HUES6 (cell line): ENCODE measurements around the gene FBXO11.
"Not testable (repeated sequence)": the region's sequence is repeated elsewhere in the genome, so short reads cannot be mapped to it uniquely, and the experiment has no call there.

Experiments
- H3K27ac ChIP-seq: 2 replicates; pipeline ENCODE4 v1.7.0; 2013; ENCODE audit warnings: low read depth, mild to moderate bottlenecking, low read length, inconsistent platforms
- H3K27me3 ChIP-seq: 2 replicates; pipeline ENCODE4 v1.6.1; 2013; ENCODE audit warnings: low read length; ENCODE audit not compliant: control insufficient read depth, insufficient read depth
- H3K36me3 ChIP-seq: 2 replicates; pipeline ENCODE4 v1.6.1; 2013; ENCODE audit warnings: low read length; ENCODE audit not compliant: control insufficient read depth, insufficient read depth
- H3K4me1 ChIP-seq: 2 replicates; pipeline ENCODE4 v1.6.1; 2013; ENCODE audit warnings: low read length; ENCODE audit not compliant: control insufficient read depth, insufficient read depth
- H3K4me3 ChIP-seq: 2 replicates; pipeline ENCODE4 v1.5.1; 2013; ENCODE audit warnings: low read depth, low read length
- H3K9ac ChIP-seq: one replicate; pipeline ENCODE4 v1.6.1; 2013; ENCODE audit warnings: mild to moderate bottlenecking, low read length
- H3K9me3 ChIP-seq: 2 replicates; pipeline ENCODE4 v1.6.1; 2013; ENCODE audit warnings: low read depth, low read length; ENCODE audit not compliant: control insufficient read depth, insufficient read depth

FBXO11 gene

GRCh38 chr2:47910662-47911061 is 4.4 kb upstream of the FBXO11 start:
- not testable (repeated sequence) for H3K9me3 ChIP-seq, H3K36me3 ChIP-seq, H3K9ac ChIP-seq, H3K27ac ChIP-seq, H3K4me1 ChIP-seq, H3K27me3 ChIP-seq, H3K4me3 ChIP-seq

- no peaks in the 10 kb centered on the region for H3K27me3 ChIP-seq
Measured at GRCh38 chr2:47908682-47909081, 2.4 kb upstream of the FBXO11 start.

GRCh38 chr2:47907039-47907781 is 912 bp upstream of the FBXO11 start:
- H3K4me3 ChIP-seq = peak overlapping the region; percentile 80
- H3K27ac ChIP-seq = peak overlapping the region; percentile 89
- no peaks in the 10 kb centered on the region for H3K27me3 ChIP-seq
- H3K36me3 ChIP-seq = no peaks in the 10 kb centered on the region
- H3K4me1 ChIP-seq = peaks cover 9% of the 10 kb centered on the region; the same call in 1 of the 2 replicates
- H3K9ac ChIP-seq = peak overlapping the region; percentile 84
- H3K9me3 ChIP-seq = no peaks in the 10 kb centered on the region

More at GRCh38 chr2:47908682-47909081, 2.4 kb upstream of the FBXO11 start:
- Histone ChIP-seq H3K4me3 (no peak overlapping the region), H3K36me3 (no peaks in the 10 kb centered on the region), H3K9me3 (no peaks in the 10 kb centered on the region), H3K4me1 (peaks cover 4% of the 10 kb centered on the region; the same call in 1 of the 2 replicates), H3K9ac (no peak overlapping the region), H3K27ac (no peak overlapping the region)

- H3K27me3 ChIP-seq = no peaks in the 10 kb centered on the region
- H3K4me1 ChIP-seq = peaks cover 9% of the 10 kb centered on the region; the same call in 1 of the 2 replicates
- H3K27ac ChIP-seq = peak overlapping the region; percentile 97; the same call in 1 of the 2 replicates
- peak overlapping the region; percentile 98 for H3K4me3 ChIP-seq
- no peaks in the 10 kb centered on the region for H3K36me3 ChIP-seq
- peak overlapping the region; percentile 88 for H3K9ac ChIP-seq
- no peaks in the 10 kb centered on the region for H3K9me3 ChIP-seq
Measured at GRCh38 chr2:47905386-47906156, 727 bp downstream of the FBXO11 start.

GRCh38 chr2:47903781-47904490 is 2.4 kb downstream of the FBXO11 start:
- Histone ChIP-seq H3K27me3 (no peaks in the 10 kb centered on the region), H3K27ac (peak overlapping the region; percentile 23; the same call in 1 of the 2 replicates), H3K4me1 (peaks cover 13% of the 10 kb centered on the region; the same call in 1 of the 2 replicates), H3K36me3 (no peaks in the 10 kb centered on the region), H3K9me3 (no peaks in the 10 kb centered on the region), H3K4me3 (peak overlapping the region; percentile 98), H3K9ac (peak overlapping the region; percentile 88)

- H3K27ac ChIP-seq, H3K4me3 ChIP-seq, H3K9me3 ChIP-seq, H3K9ac ChIP-seq, H3K36me3 ChIP-seq, H3K27me3 ChIP-seq: not testable (repeated sequence)
- H3K4me1 ChIP-seq = peaks cover 17% of the 10 kb centered on the region
Measured at GRCh38 chr2:47901892-47902291, 4.4 kb downstream of the FBXO11 start.

GRCh38 chr2:47900857-47901256 is 5.4 kb downstream of the FBXO11 start:
- H3K9ac ChIP-seq = no peak overlapping the region
- H3K9me3 ChIP-seq = no peaks in the 10 kb centered on the region
- no peak overlapping the region for H3K27ac ChIP-seq
- H3K27me3 ChIP-seq = no peaks in the 10 kb centered on the region
- no peaks in the 10 kb centered on the region for H3K36me3 ChIP-seq
- peaks cover 21% of the 10 kb centered on the region for H3K4me1 ChIP-seq
- no peak overlapping the region for H3K4me3 ChIP-seq

GRCh38 chr2:47899915-47900816 is 6.1 kb downstream of the FBXO11 start:
- Histone ChIP-seq H3K27me3 (no peaks in the 10 kb centered on the region), H3K9me3 (no peaks in the 10 kb centered on the region), H3K4me1 (peaks cover 21% of the 10 kb centered on the region), H3K4me3 (no peak overlapping the region), H3K27ac (no peak overlapping the region), H3K36me3 (no peaks in the 10 kb centered on the region), H3K9ac (no peak overlapping the region)

GRCh38 chr2:47897883-47898731 is 8.2 kb downstream of the FBXO11 start:
- no peaks in the 10 kb centered on the region for H3K27me3 ChIP-seq
- H3K9me3 ChIP-seq = no peaks in the 10 kb centered on the region
- peaks cover 19% of the 10 kb centered on the region for H3K4me1 ChIP-seq
- no peak overlapping the region for H3K9ac ChIP-seq
- no peaks in the 10 kb centered on the region for H3K36me3 ChIP-seq
- H3K4me3 ChIP-seq = no peak overlapping the region
- peak overlapping the region; percentile 48; the same call in 1 of the 2 replicates for H3K27ac ChIP-seq
